ENCODE measurements around the gene EXO1. TPM values are rescaled to one million over a fixed set of nuclear protein-coding genes. Genes with fewer than 3 reads are reported as not detected.

EXO1 gene
- polyA plus RNA-seq, 1 experiment: 2.6 TPM

DNA sequence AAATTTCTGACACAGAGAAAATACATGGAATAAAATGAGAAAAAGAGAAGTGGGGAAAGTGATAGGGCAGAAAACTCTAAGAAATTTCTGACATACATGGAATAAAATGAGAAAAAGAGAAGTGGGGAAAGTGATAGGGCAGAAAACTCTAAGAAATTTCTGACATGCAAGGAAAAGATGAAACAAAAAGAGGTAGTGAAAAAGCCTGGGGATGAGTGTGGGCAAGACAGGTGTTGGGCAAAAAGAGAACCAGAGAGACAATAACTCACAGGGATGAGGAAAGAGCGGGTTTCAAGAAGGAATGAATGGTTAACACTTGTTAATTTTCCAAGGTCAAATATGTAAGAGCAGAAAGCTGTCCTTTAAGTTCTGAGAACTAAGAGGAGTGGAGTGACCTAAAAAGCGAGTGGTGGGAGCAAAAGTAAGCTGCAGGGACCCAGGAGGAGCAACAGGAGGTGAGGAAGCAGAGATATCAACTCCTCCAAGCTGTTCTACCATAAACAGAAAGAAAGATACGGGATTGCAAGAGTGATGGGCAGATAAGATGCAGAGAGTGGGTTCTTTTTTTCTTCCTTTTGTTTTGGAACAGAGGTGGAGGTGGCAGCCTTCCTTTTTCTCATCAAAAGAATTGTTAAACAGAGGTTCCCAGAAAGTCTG lies 29.9 kb upstream of the EXO1 start:
- Histone ChIP-seq H3K27me3 (ENCODE audit: control insufficient read depth, insufficient read depth, low read length) (no peaks in the 10 kb centered on the region), H3K4me3 (ENCODE audit: low read depth, low read length) (no peak overlapping the region), H3K36me3 (ENCODE audit: control insufficient read depth, insufficient read depth, low read length) (no peaks in the 10 kb centered on the region)
- POLR2A ChIA-PET: no interaction called here
- TF ChIP-seq, protein P1, sequence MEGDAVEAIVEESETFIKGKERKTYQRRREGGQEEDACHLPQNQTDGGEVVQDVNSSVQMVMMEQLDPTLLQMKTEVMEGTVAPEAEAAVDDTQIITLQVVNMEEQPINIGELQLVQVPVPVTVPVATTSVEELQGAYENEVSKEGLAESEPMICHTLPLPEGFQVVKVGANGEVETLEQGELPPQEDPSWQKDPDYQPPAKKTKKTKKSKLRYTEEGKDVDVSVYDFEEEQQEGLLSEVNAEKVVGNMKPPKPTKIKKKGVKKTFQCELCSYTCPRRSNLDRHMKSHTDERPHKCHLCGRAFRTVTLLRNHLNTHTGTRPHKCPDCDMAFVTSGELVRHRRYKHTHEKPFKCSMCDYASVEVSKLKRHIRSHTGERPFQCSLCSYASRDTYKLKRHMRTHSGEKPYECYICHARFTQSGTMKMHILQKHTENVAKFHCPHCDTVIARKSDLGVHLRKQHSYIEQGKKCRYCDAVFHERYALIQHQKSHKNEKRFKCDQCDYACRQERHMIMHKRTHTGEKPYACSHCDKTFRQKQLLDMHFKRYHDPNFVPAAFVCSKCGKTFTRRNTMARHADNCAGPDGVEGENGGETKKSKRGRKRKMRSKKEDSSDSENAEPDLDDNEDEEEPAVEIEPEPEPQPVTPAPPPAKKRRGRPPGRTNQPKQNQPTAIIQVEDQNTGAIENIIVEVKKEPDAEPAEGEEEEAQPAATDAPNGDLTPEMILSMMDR (IDR thresholded peaks at IDR 0.05; ENCODE audit: insufficient read depth, low read depth, low read length): no peak
- no peak for DNase-seq (ENCODE audit: low read depth)
- CTCF ChIA-PET: interaction anchor here (2.9 kb wide), 1 partner anchor 208 kb away, joined by 13 read pairs; no protein-coding TSS in a partner anchor

DNA sequence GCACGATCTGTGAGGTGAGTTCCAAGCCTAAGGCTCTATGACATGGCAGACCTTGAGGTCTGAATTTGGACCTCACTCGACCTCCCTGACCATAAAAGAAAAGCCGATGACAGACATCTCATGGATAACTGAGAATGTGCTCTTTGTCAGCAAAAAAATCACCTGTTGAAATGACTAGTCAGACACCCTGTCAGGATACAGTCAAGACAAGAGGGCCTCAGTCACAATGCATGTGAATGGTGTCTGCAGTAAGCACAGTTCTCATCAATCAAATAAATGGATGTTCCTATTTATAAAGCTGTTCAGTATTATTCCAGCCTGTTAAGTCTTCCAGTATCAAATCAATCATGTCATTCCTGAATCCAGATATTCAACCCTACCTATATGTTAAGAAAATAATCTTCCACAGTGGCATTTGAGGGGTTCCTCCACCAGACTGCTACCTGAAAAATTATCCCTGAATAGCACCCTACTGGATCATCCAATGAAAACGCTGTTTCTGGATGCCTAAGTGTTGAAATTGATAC lies 28.6 kb upstream of the EXO1 start:
- no peaks in the 10 kb centered on the region for H3K27me3 ChIP-seq (ENCODE audit: control insufficient read depth, insufficient read depth, low read length)
- ChIA-PET POLR2A (no interaction called here), CTCF (no interaction called here)
- no peaks in the 10 kb centered on the region for H3K36me3 ChIP-seq (ENCODE audit: control insufficient read depth, insufficient read depth, low read length)
- no peak overlapping the region for H3K4me3 ChIP-seq (ENCODE audit: low read depth, low read length)
- no peak for DNase-seq (ENCODE audit: low read depth)
- TF ChIP-seq, protein P1 (IDR thresholded peaks at IDR 0.05; ENCODE audit: insufficient read depth, low read depth, low read length): no peak

DNA sequence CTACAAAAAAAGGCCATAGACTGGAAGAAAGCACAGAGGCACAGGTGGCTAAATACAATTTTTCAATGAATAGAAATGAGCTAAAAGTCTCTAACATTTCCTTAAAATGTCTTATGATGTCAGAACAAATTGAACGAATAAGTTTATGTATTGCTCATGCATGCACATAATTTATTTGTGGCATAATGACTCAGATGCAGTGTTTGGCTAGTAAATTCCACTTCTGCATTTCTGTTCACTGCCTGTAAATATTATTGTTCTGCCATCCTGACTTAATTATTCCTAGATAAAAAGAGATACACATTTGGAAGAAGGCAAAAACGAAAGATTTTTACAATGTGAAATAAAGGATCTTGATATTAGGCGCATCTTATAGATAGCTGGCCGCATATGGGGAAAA lies 26.6 kb upstream of the EXO1 start:
- ChIA-PET POLR2A (no interaction called here), CTCF (interaction anchor here (0.7 kb wide), 1 partner anchor 1657 kb away, joined by 3 read pairs; no protein-coding TSS in a partner anchor)
- peak; percentile 66 for DNase-seq (ENCODE audit: low read depth)
- TF ChIP-seq, protein P1 (IDR thresholded peaks at IDR 0.05; ENCODE audit: insufficient read depth, low read depth, low read length): no peak
- Histone ChIP-seq H3K27me3 (ENCODE audit: control insufficient read depth, insufficient read depth, low read length) (no peaks in the 10 kb centered on the region), H3K4me3 (ENCODE audit: low read depth, low read length) (no peak overlapping the region), H3K36me3 (ENCODE audit: control insufficient read depth, insufficient read depth, low read length) (no peaks in the 10 kb centered on the region)

DNA sequence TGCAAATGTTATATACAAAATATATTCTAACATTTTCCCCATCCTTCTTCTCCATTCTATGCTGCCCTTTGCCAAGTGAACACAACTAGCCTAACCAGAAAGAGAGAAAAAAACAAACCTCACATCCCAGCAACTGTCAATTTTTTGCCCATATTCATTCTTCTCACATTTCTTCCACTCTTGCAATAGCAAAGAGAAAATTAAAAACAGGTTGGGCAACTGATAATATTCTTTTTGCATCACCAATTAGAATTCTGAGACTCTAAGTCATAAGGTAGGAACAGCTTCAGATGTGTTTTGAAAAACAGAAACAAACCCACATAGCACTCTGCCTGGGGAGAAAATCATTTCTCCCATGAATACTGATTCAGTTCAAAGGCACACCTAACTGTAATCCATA lies 25.2 kb upstream of the EXO1 start:
- no peak for DNase-seq (ENCODE audit: low read depth)
- Histone ChIP-seq H3K36me3 (ENCODE audit: control insufficient read depth, insufficient read depth, low read length) (no peaks in the 10 kb centered on the region), H3K4me3 (ENCODE audit: low read depth, low read length) (no peak overlapping the region), H3K27me3 (ENCODE audit: control insufficient read depth, insufficient read depth, low read length) (no peaks in the 10 kb centered on the region)
- CTCF ChIA-PET: interaction anchor here (1.7 kb wide), 1 partner anchor 12 kb away, joined by 5 read pairs; no protein-coding TSS in a partner anchor
- POLR2A ChIA-PET: no interaction called here
- TF ChIP-seq, protein P1 (IDR thresholded peaks at IDR 0.05; ENCODE audit: insufficient read depth, low read depth, low read length): no peak

DNA sequence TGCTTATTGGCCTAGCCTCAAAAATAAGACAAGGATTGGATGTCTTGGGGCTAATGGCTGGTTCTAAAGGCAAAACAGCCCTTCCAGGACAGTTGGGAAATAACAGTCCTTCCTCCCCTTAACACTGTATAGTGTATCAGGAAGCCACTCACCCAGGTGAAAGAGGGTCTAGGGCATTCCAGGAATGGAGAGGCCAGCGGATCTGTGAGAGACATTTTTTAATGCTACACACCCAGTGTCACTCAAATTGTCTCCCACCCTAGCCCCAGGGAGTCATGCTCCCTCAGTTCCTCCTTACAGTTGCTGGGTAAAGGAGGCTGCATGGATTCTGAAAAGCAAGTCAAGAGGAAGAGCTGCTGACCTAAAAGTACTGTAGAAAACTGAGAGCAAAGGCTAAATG lies 24.1 kb upstream of the EXO1 start:
- Histone ChIP-seq H3K36me3 (ENCODE audit: control insufficient read depth, insufficient read depth, low read length) (no peaks in the 10 kb centered on the region), H3K27me3 (ENCODE audit: control insufficient read depth, insufficient read depth, low read length) (no peaks in the 10 kb centered on the region), H3K4me3 (ENCODE audit: low read depth, low read length) (no peak overlapping the region)
- ChIA-PET CTCF (interaction anchor here (0.6 to 2.8 kb wide), 3 partner anchors 11 to 213 kb away, joined by 3 to 7 read pairs (median 5); no protein-coding TSS in a partner anchor), POLR2A (no interaction called here)
- no peak for DNase-seq (ENCODE audit: low read depth)
- TF ChIP-seq, protein P1 (IDR thresholded peaks at IDR 0.05; ENCODE audit: insufficient read depth, low read depth, low read length): no peak
